GM12801 (cell line): ENCODE data around the gene SUPT7L.

Experiments
- TF ChIP-seq, protein P1 (sequence below): IDR thresholded peaks from one replicate; pipeline ENCODE4 v1.5.1; 2011; ENCODE audit warnings: control low read depth; ENCODE audit not compliant: insufficient read length; ENCODE audit errors: extremely low read depth

The SUPT7L gene

DNA sequence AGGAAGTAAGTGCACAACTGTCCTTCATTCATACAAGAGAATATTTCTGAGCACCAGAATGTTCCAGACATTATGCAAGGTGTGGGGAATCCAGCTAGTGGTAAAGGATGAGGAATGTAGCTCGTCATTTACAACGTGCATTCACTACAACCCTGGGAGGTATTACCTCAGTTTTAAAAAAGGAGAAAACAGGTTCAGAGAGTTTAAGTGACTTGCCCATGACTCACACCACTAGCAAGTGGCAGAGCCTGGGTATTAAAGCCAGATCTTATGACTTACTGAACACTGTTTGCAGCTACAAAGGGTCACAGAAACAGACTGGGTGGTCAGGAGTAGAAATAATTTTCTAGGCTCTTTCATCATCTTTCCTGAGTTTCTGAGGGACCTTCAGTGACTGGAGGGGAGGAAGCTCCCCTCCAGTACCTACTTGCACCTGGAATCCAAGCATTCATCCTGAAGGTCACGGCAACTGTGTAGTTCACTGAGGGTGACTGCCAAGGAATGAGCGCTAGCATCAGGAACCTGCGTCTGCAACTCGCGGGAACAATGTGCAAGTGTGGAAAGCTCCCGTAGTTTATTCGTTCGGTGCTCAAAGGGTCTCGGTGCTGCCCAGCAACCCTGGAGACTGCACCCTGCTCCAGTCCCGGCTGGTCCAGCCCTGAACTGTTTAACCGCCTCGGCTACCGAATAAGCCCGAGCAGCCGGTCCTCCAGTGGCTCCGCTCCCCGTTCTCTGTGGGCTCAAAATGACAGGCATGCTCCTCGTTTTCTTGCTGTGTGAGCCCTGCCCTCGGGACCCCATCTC, 35.2 kb downstream of the SUPT7L start:
- TF ChIP-seq, protein P1, sequence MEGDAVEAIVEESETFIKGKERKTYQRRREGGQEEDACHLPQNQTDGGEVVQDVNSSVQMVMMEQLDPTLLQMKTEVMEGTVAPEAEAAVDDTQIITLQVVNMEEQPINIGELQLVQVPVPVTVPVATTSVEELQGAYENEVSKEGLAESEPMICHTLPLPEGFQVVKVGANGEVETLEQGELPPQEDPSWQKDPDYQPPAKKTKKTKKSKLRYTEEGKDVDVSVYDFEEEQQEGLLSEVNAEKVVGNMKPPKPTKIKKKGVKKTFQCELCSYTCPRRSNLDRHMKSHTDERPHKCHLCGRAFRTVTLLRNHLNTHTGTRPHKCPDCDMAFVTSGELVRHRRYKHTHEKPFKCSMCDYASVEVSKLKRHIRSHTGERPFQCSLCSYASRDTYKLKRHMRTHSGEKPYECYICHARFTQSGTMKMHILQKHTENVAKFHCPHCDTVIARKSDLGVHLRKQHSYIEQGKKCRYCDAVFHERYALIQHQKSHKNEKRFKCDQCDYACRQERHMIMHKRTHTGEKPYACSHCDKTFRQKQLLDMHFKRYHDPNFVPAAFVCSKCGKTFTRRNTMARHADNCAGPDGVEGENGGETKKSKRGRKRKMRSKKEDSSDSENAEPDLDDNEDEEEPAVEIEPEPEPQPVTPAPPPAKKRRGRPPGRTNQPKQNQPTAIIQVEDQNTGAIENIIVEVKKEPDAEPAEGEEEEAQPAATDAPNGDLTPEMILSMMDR, result no peak

DNA sequence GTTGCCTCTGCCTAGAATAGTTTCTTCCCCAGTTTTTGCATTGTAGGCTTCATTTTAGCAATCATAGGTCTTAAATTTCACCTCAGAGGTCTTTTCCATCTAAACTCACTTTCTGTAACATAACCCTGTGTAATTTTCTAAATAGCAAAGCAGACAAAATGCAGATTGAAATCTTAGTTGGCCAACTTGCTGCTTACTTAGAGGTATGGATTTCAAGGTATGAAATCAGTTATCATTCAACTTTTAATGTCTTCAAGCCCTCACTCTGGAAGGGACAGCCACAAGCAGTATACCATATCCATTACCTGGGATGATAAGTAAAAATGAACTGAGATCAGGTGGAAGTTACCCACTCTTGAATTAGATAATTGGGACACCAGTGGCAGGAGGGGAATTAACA, 38.5 kb downstream of the SUPT7L start:
- TF ChIP-seq, protein P1, result no peak

DNA sequence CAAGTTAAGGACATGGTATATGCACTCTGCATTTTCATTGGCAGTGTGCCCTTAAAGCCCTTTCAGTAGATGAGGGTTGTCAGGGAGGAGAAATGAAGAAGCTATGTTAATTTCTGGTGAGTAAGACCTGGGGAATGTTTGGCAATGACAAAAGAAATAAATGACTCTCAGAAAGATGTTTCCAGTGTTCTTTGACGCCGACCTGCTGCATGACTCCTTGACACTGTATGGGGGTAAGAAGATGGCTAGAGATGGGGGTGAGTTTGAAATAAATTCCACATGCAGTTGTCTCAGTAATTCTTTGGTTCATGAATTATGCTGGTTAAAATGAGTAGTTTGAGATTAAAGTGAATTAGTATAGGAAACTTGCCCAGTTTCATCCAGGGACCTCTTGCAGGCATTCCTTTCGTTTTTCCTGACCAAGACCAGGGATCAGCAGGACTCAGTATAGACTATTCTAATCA, 40.5 kb downstream of the SUPT7L start:
- TF ChIP-seq, protein P1, result no peak

DNA sequence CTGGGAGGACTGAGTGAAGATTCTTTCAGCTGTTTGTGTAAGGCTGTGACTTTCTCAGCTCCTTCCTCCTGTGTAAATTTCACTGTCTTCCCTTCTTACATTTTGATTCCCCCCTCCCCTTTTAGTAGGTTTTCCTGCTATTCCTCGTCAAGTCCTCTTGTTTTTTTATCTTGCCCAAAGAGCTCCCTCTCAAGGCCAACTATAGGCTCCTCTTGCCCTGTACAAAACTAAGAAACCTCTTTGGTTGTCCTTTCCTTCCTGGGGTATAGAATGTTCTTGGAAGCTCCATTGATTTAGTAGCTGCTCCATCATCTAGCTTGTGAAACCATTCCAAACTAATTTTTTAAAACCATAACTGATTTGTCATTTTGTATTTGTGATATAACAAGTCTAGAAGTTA, 41.9 kb downstream of the SUPT7L start:
- TF ChIP-seq, protein P1, result no peak

DNA sequence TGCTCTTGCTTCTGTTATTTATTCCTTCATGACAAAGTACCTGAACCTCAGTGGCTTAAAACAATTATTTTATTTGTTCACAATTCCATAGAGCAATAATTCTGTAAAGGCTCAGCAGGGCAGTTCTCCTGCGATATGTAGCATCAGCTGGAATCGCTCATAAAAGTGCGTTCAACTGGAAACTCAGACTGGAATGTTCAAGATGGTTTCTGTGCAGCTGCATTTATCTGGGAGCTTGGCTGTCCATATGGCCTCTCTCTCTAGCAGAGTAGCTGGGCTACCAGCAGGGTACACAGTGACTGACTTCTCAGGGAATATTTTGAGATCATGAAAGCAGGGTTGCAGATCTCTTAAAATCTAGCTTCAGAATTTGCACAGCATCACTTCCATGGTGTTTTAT, 48.1 kb downstream of the SUPT7L start:
- TF ChIP-seq, protein P1, result no peak

DNA sequence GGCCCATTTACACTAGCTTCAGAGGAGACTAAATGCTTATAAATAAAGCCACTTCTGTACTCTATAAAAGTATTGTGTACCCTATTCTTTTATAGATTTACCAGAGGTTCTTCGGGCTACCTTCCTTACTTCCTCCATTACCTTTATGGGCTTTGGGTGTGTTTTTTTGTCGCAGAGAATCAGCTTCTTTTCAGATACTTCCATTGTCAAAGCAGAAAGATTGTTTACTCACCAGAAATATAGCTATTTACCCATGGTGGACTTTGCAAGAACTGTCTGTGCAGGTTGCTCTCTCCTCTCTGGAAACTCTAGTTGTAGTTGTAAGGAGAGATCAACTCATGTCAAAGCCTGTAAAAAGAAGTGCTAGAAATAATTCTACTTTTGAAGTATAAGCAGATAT, 49.4 kb downstream of the SUPT7L start:
- TF ChIP-seq, protein P1, result no peak

DNA sequence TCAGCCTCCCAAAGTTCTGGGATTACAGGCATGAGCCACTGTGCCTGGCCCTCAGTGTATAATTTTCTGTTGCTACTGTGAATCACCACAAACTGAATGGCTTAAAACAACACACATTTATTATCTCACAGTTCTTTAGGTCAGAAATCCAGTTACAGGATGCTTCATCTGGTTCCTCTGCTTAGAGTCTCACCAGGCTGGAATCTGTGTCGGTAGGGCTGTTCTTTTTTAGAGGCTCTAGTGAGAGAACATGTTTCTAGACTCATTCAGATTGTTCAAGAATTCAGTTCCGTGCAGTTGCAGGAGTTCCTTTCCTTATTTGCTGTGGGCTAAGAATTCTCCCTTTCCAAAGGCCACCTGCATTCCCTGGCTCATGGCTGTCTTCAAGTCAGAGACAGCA, 56.8 kb downstream of the SUPT7L start:
- TF ChIP-seq, protein P1, result no peak
